CD14-positive monocyte (primary cell): ENCODE data around the gene MDFIC2. TPM values are rescaled to one million over a fixed set of nuclear protein-coding genes. Genes with fewer than 3 reads are reported as not detected.

ENCODE experiments used
- DNase-seq, 3 donors: peaks; one replicate each; pipeline ENCODE4 v3.0.0-alpha.2; 2011 to 2022
- H2AFZ ChIP-seq: 2 replicates; pipeline ENCODE4 v1.6.0; 2012; ENCODE audit warnings: mild to moderate bottlenecking, low read depth, low read length, inconsistent platforms; ENCODE audit not compliant: insufficient read depth, poor library complexity, severe bottlenecking
- H3K27ac ChIP-seq, 2 donors: 1 replicate in 1 of 2; 2 replicates in 1 of 2; pipeline ENCODE4 v1.5.1; 2012 to 2013; ENCODE audit warnings: low read length in 2 of 2, control low read depth in 1 of 2, inconsistent platforms in 1 of 2, low read depth in 1 of 2, mild to moderate bottlenecking in 1 of 2
- H3K27me3 ChIP-seq, 2 donors: one replicate each; pipeline versions ENCODE4 v1.6.0 to v1.6.1; 2011 to 2013; ENCODE audit warnings: low read length in 2 of 2; ENCODE audit not compliant: control insufficient read depth in 2 of 2, insufficient read depth in 2 of 2
- H3K36me3 ChIP-seq, 2 donors: replicated peaks in 1 of 2; 1 replicate in 1 of 2; 2 replicates in 1 of 2; pipeline versions ENCODE4 v1.5.1 to v1.6.1; 2012 to 2013; ENCODE audit warnings: low read length in 2 of 2, control low read depth in 1 of 2, inconsistent platforms in 1 of 2, mild to moderate bottlenecking in 1 of 2; ENCODE audit not compliant: insufficient read depth in 2 of 2, control insufficient read depth in 1 of 2
- H3K4me1 ChIP-seq, 2 donors: 1 replicate in 1 of 2; 2 replicates in 1 of 2; pipeline versions ENCODE4 v1.5.1 to v1.6.1; 2012 to 2013; ENCODE audit warnings: low read length in 2 of 2, control low read depth in 1 of 2, inconsistent platforms in 1 of 2, mild to moderate bottlenecking in 1 of 2, moderate library complexity in 1 of 2; ENCODE audit not compliant: insufficient read depth in 2 of 2, control insufficient read depth in 1 of 2
- H3K4me2 ChIP-seq: replicated peaks from 2 replicates; pipeline ENCODE3; 2012; ENCODE audit warnings: low read length, moderate library complexity, mild to moderate bottlenecking; ENCODE audit not compliant: poor library complexity, severe bottlenecking; ENCODE audit errors: extremely low read depth
- H3K4me3 ChIP-seq, 3 experiments: fragments of 200-600 bp in 1 of 3; sonication (generic) in 1 of 3; replicated peaks in 1 of 3; 1 replicate in 2 of 3; 2 replicates in 1 of 3; pipeline ENCODE4 v1.5.1; 2011 to 2013; ENCODE audit warnings: low read length in 3 of 3, mild to moderate bottlenecking in 3 of 3, control low read depth in 2 of 3, low read depth in 2 of 3, inconsistent platforms in 1 of 3, moderate library complexity in 1 of 3
- H3K79me2 ChIP-seq: 2 replicates; pipeline ENCODE4 v1.6.0; 2012; ENCODE audit warnings: mild to moderate bottlenecking, control low read depth, inconsistent platforms, low read length, moderate library complexity; ENCODE audit not compliant: insufficient read depth
- H3K9ac ChIP-seq: 2 replicates; pipeline ENCODE4 v1.6.0; 2017; ENCODE audit warnings: low read length, mild to moderate bottlenecking; ENCODE audit not compliant: insufficient read depth, poor library complexity, severe bottlenecking
- H3K9me3 ChIP-seq, 2 donors: replicated peaks in 1 of 2; 1 replicate in 1 of 2; 2 replicates in 1 of 2; pipeline versions ENCODE4 v1.5.1 to v1.6.1; 2012 to 2013; ENCODE audit warnings: low read length in 2 of 2, control low read depth in 1 of 2; ENCODE audit not compliant: control insufficient read depth in 1 of 2, insufficient read depth in 1 of 2
- H4K20me1 ChIP-seq: 2 replicates; pipeline ENCODE4 v1.6.0; 2012; ENCODE audit warnings: mild to moderate bottlenecking, low read length, control low read depth, moderate library complexity; ENCODE audit not compliant: insufficient read depth
- H3K27ac Mint-ChIP-seq, 7 donors: one replicate each; pipeline ENCODE4 v1.8.0; 2020; ENCODE audit warnings: mild to moderate bottlenecking in 7 of 7, mixed read lengths in 7 of 7, moderate library complexity in 6 of 7, inconsistent platforms in 2 of 7
- H3K27me3 Mint-ChIP-seq, 3 donors: one replicate each; pipeline ENCODE4 v1.8.0; 2021 to 2022; ENCODE audit warnings: low read depth in 3 of 3, mild to moderate bottlenecking in 3 of 3, mixed read lengths in 3 of 3, moderate library complexity in 3 of 3, inconsistent platforms in 1 of 3
- H3K36me3 Mint-ChIP-seq, 2 donors: one replicate each; pipeline ENCODE4 v1.8.0; 2020; ENCODE audit warnings: mixed read lengths in 2 of 2, inconsistent platforms in 1 of 2, mild to moderate bottlenecking in 1 of 2
- H3K4me1 Mint-ChIP-seq: one replicate; pipeline ENCODE4 v1.8.0; 2020; ENCODE audit warnings: mild to moderate bottlenecking, mixed read lengths
- H3K4me3 Mint-ChIP-seq, 2 donors: one replicate each; pipeline ENCODE4 v1.8.0; 2020; ENCODE audit warnings: mild to moderate bottlenecking in 2 of 2, mixed read lengths in 2 of 2, moderate library complexity in 1 of 2
- H3K9me3 Mint-ChIP-seq, 7 donors: one replicate each; pipeline ENCODE4 v1.8.0; 2020 to 2022; ENCODE audit warnings: mixed read lengths in 7 of 7, mild to moderate bottlenecking in 6 of 7, moderate library complexity in 6 of 7, inconsistent platforms in 2 of 7
- CTCF ChIP-seq: fragments of 200-600 bp; IDR thresholded peaks from one replicate; pipeline ENCODE4 v1.8.0; 2022; ENCODE audit warnings: antibody characterized with exemption, mild to moderate bottlenecking
- WGBS: methylation state at CpG from one replicate; pipeline ENCODE4 v1.1.5; 2013; ENCODE audit warnings: missing lambda C conversion rate; ENCODE audit not compliant: insufficient coverage; 5-methylcytosine and 5-hydroxymethylcytosine counted together
- intact Hi-C, 2 donors: fragments of 100-400 bp; cut with micrococcal nuclease; formaldehyde crosslinking; loops; one replicate each; pipeline versions ENCODE4 v1.15.0 to v1.15.1; 2023
- polyA plus RNA-seq, 3 donors: library from polyadenylated mRNA; depleted of rRNA in 1 of 3; unstranded in 2 of 3; stranded (reverse) in 1 of 3; fragments of 300-500 nt in 2 of 3; fragments of >200 nt in 1 of 3; fragmentation: Illumina TruSeq in 2 of 3; gene quantifications; 1 replicate in 2 of 3; 2 replicates in 1 of 3; pipeline ENCODE4 v1.2.3, GENCODE V29; 2012 to 2021

Gene MDFIC2
- polyA plus RNA-seq, 3 donors, result not detected

DNA sequence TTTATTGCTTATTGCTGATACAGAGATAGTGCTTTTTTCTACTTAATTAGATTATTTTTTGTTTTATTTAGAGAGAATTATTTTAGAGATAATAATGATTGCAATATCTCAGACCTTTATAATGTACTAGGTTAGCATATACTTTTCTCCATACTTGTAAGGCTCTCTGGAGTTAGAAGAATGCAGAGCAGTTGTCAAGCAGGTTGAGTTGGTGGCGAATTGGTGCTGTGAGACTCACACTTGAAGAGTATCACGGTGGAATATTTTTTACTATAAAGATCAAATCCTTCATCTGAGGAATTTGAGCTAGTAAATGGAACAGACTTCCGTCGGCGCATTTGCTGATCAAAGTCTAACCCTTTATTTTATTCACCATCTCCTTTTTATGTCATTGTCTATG, 47.3 kb upstream of the MDFIC2 start:
- Histone ChIP-seq H3K27ac (no peak overlapping the region), H3K4me1 (no peaks in the 10 kb centered on the region), H4K20me1 (no peaks in the 10 kb centered on the region), H2AFZ (no peak overlapping the region), H3K27me3 (no peaks in the 10 kb centered on the region), H3K79me2 (no peaks in the 10 kb centered on the region), H3K36me3 (no peaks in the 10 kb centered on the region), H3K4me2 (no peak overlapping the region), H3K9me3 (no peaks in the 10 kb centered on the region), H3K4me3 (no peak overlapping the region), H3K9ac (no peak overlapping the region)
- no CpG with 5 or more reads among the region's 5 CpGs for WGBS
- TF ChIP-seq CTCF, result no peak
- intact Hi-C loops, result no loop called here
- Mint-ChIP-seq H3K27me3 (peaks cover 0 to 5% (median 3%) of the 10 kb centered on the region in 3 donors), H3K4me3 (no peak overlapping the region), H3K4me1 (no peaks in the 10 kb centered on the region), H3K36me3 (no peaks in the 10 kb centered on the region), H3K9me3 (peaks cover 0 to 4% (median 0%) of the 10 kb centered on the region in 7 donors), H3K27ac (no peak overlapping the region)
- no peak for DNase-seq

DNA sequence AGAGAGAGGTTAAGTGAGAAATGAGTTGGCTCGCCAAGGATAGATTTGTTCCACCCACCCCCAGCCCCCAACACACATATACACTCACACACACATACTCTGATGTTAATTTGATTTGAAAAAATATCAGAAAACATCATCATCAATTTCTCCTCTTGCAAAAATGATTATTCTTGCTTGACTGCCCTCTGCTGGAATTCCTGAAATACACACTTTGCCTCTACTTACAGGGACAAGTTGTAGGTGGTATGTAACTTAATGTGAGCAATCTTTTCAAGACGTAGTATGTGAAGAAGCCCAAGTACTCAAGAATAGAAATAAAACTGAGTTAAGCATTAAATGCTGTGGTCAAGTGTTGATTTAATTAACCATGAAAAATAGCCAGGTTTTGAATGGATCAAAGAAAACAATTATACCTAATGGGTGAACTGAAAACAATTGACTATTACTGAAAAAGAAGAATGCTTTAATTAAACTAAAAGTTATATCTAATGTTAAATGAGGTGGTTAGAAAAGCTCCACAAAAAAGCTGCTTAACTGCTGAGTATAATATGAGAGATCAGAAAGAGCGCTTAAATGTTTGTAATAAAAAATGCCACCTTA, 46.6 kb upstream of the MDFIC2 start:
- Histone ChIP-seq H3K4me2 (no peak overlapping the region), H4K20me1 (no peaks in the 10 kb centered on the region), H3K4me1 (no peaks in the 10 kb centered on the region), H2AFZ (no peak overlapping the region), H3K36me3 (no peaks in the 10 kb centered on the region), H3K27me3 (no peaks in the 10 kb centered on the region), H3K4me3 (no peak overlapping the region), H3K79me2 (no peaks in the 10 kb centered on the region), H3K27ac (no peak overlapping the region), H3K9ac (no peak overlapping the region), H3K9me3 (no peaks in the 10 kb centered on the region)
- no peak for DNase-seq
- intact Hi-C loops, result no loop called here
- WGBS, result no CpG with 5 or more reads among the region's 3 CpGs
- Mint-ChIP-seq H3K4me1 (no peaks in the 10 kb centered on the region), H3K27me3 (peaks cover 0 to 3% (median 3%) of the 10 kb centered on the region in 3 donors), H3K4me3 (no peak overlapping the region), H3K36me3 (no peaks in the 10 kb centered on the region), H3K27ac (no peak overlapping the region), H3K9me3 (peaks cover 0 to 3% (median 0%) of the 10 kb centered on the region in 7 donors)
- TF ChIP-seq CTCF, result peak; percentile 42
